SH-SY5Y (cell line): Measurements from ENCODE around the gene STK4.

Experiments used
- GATA2 ChIP-seq: IDR thresholded peaks from 2 replicates; pipeline ENCODE4 v1.6.1; 2011; ENCODE audit warnings: mild to moderate bottlenecking, low read depth, low read length
- GATA3 ChIP-seq: IDR thresholded peaks from 2 replicates; pipeline ENCODE4 v1.6.1; 2011; ENCODE audit warnings: low read depth, mild to moderate bottlenecking, low read length, moderate library complexity

- TF ChIP-seq GATA3, result no peak
- TF ChIP-seq GATA2, result no peak
Measured at GRCh38 chr20:45058168-45058850, 92.0 kb downstream of the STK4 start.
